HG03139 (cell line): ENCODE results near the gene RALGAPA1.

Source experiments
- ATAC-seq: cut with Tn5 transposase; IDR thresholded peaks from one replicate; pipeline ENCODE4 v1.9.1; 2021; ENCODE audit not compliant: unreplicated experiment

Gene RALGAPA1

DNA sequence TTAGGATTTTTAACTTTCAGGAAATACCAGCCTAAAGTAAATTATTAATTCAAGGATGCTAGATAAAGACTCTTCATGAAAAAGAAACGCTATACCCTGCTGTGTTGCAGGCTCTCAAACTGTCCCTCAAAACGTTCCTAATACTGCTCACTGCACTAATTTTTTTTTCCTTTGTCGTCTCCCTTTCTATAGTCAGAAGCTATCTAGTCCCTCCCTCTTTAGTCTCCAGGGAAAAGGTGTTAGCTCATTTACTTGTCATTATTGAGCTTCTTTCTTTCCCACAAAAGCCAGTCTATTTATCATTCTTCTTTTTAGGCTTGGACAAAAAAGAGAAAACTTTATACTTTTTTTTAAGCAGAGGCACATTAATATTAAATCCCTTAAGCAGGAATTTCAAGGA is 305.4 kb downstream of the RALGAPA1 start:
- ATAC-seq, result no peak

DNA sequence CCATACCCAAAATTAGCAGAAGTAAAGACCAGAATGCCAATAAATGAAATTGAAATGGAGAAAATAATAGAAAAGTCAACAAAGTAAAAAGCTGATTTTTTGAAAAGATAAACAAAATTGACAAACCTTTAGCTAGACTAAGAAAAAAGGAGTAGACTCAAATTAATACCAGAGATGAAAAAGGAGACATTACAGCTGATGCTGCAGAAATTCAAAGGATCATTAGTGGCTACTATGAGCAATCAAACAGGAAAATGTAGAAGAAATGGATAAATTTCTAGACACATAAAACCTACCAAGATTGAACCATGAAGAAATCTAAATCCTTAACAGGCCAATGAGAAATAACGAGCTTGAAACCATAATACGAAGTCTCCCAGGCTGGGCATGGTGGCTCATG is 309.9 kb downstream of the RALGAPA1 start:
- no peak for ATAC-seq

GRCh38 chr14:35495278-35495677 is 313.8 kb downstream of the RALGAPA1 start:
- no peak for ATAC-seq

GRCh38 chr14:35492569-35493014 is 316.5 kb downstream of the RALGAPA1 start:
- ATAC-seq, result no peak
